B cell (primary cell): Measurements from ENCODE around the gene CTRL. TPM values are rescaled to one million over a fixed set of nuclear protein-coding genes. Genes with fewer than 3 reads are reported as not detected.
"Not testable (repeated sequence)": the region's sequence is repeated elsewhere in the genome, so short reads cannot be mapped to it uniquely, and the experiment has no call there.

Experiments
- ATAC-seq: fragments of 200-7000 bp; cut with Tn5 transposase; one replicate; pipeline ENCODE4 v1.10.0; 2021; ENCODE audit warnings: low read depth, mild to moderate bottlenecking, moderate number of reproducible peaks, moderate library complexity
- CTCF ChIA-PET: fragments of 350-600 bp; sonication (Branson Sonifier 250); formaldehyde crosslinking; loops from one replicate; lab custom pipeline; 2021; ENCODE audit warnings: antibody characterized with exemption, inconsistent platforms; lab: Charles Lee
- POLR2A ChIA-PET: fragments of 350-600 bp; sonication (Branson Sonifier 250); formaldehyde crosslinking; loops from one replicate; lab custom pipeline; 2021; ENCODE audit warnings: antibody characterized with exemption; lab: Charles Lee
- DNase-seq: peaks from one replicate; pipeline ENCODE4 v3.0.0; 2013
- H2AFZ ChIP-seq: 2 replicates; pipeline ENCODE4 v1.6.1; 2012; ENCODE audit warnings: mild to moderate bottlenecking, low read depth, low read length; ENCODE audit not compliant: insufficient read depth, poor library complexity, severe bottlenecking
- H3K27ac ChIP-seq, 2 donors: 1 replicate in 1 of 2; 2 replicates in 1 of 2; pipeline ENCODE4 v1.5.1; 2012 to 2013; ENCODE audit warnings: low read length in 2 of 2, mild to moderate bottlenecking in 2 of 2, moderate library complexity in 1 of 2
- H3K27me3 ChIP-seq, 4 experiments: fragments of 200-600 bp in 1 of 4; sonication (generic) in 1 of 4; replicated peaks in 1 of 4; 1 replicate in 2 of 4; 2 replicates in 2 of 4; pipeline versions ENCODE4 v1.6.1 to v1.7.0; 2013 to 2016; ENCODE audit warnings: low read length in 3 of 4, mild to moderate bottlenecking in 2 of 4, mixed read lengths in 1 of 4, moderate library complexity in 1 of 4; ENCODE audit not compliant: insufficient read depth in 4 of 4, control insufficient read depth in 3 of 4; ENCODE audit errors: control extremely low read depth in 1 of 4
- H3K36me3 ChIP-seq, 2 experiments: replicated peaks in 1 of 2; 1 replicate in 1 of 2; 2 replicates in 1 of 2; pipeline versions ENCODE4 v1.6.1 to v1.7.1; 2013; ENCODE audit warnings: low read length in 1 of 2; ENCODE audit not compliant: insufficient read depth in 2 of 2, control insufficient read depth in 1 of 2; ENCODE audit errors: control extremely low read depth in 1 of 2, extremely low read depth in 1 of 2
- H3K4me1 ChIP-seq, 2 donors: fragments of 200-600 bp in 1 of 2; sonication (generic) in 1 of 2; 1 replicate in 1 of 2; 2 replicates in 1 of 2; pipeline versions ENCODE4 v1.5.1 to v1.6.1; 2013 to 2017; ENCODE audit warnings: low read length in 2 of 2; ENCODE audit not compliant: control insufficient read depth in 2 of 2, insufficient read depth in 2 of 2
- H3K4me2 ChIP-seq: replicated peaks from 2 replicates; pipeline ENCODE3; 2012; ENCODE audit warnings: mild to moderate bottlenecking, low read depth, low read length; ENCODE audit not compliant: poor library complexity, severe bottlenecking
- H3K4me3 ChIP-seq, 5 experiments: fragments of 200-600 bp in 1 of 5; sonication (generic) in 1 of 5; 1 replicate in 3 of 5; 2 replicates in 2 of 5; pipeline versions ENCODE4 v1.5.1 to v1.7.0; 2011 to 2016; ENCODE audit warnings: low read length in 4 of 5, mild to moderate bottlenecking in 4 of 5, low read depth in 2 of 5, control low read depth in 1 of 5, moderate library complexity in 1 of 5; ENCODE audit not compliant: insufficient read depth in 1 of 5; ENCODE audit errors: control extremely low read depth in 1 of 5, extremely low read depth in 1 of 5
- H3K79me2 ChIP-seq: fragments of 200-600 bp; sonication (generic); one replicate; pipeline ENCODE4 v1.6.0; 2016; ENCODE audit warnings: low read length; ENCODE audit not compliant: control insufficient read depth, insufficient read depth
- H3K9ac ChIP-seq: fragments of 200-600 bp; sonication (generic); 2 replicates; pipeline ENCODE4 v1.6.1; 2017; ENCODE audit warnings: mild to moderate bottlenecking, low read length, moderate library complexity
- H3K9me3 ChIP-seq, 3 donors: one replicate each; pipeline versions ENCODE4 v1.6.1 to v1.7.1; 2013; ENCODE audit warnings: low read length in 2 of 3; ENCODE audit not compliant: control insufficient read depth in 2 of 3, insufficient read depth in 1 of 3; ENCODE audit errors: control extremely low read depth in 1 of 3
- H4K20me1 ChIP-seq: 2 replicates; pipeline ENCODE4 v1.6.0; 2012; ENCODE audit warnings: mild to moderate bottlenecking, low read length; ENCODE audit not compliant: insufficient read depth, control insufficient read depth, poor library complexity, severe bottlenecking
- H3K27ac Mint-ChIP-seq: one replicate; pipeline ENCODE4 v1.8.0; 2021; ENCODE audit warnings: mixed read lengths
- H3K27me3 Mint-ChIP-seq: one replicate; pipeline ENCODE4 v1.8.0; 2021; ENCODE audit warnings: mixed read lengths
- H3K4me1 Mint-ChIP-seq: one replicate; pipeline ENCODE4 v1.8.0; 2021; ENCODE audit warnings: mixed read lengths
- H3K4me3 Mint-ChIP-seq: one replicate; pipeline ENCODE4 v1.8.0; 2021; ENCODE audit warnings: mixed read lengths
- H3K9me3 Mint-ChIP-seq: one replicate; pipeline ENCODE4 v1.8.0; 2022; ENCODE audit warnings: mixed read lengths; ENCODE audit not compliant: insufficient read depth
- CTCF ChIP-seq: fragments of 200-600 bp; IDR thresholded peaks from one replicate; pipeline ENCODE4 v1.8.0; 2022; ENCODE audit warnings: antibody characterized with exemption, mild to moderate bottlenecking
- EZH2 ChIP-seq: IDR thresholded peaks from 2 replicates; pipeline ENCODE4 v1.6.1; 2012; ENCODE audit warnings: borderline replicate concordance, low read depth, mild to moderate bottlenecking, moderate library complexity, low read length; ENCODE audit not compliant: insufficient read depth, poor library complexity, severe bottlenecking
- WGBS: methylation state at CpG from one replicate; pipeline ENCODE4 v1.1.5; 2013; ENCODE audit warnings: missing lambda C conversion rate; ENCODE audit not compliant: insufficient coverage; 5-methylcytosine and 5-hydroxymethylcytosine counted together
- intact Hi-C: fragments of 100-400 bp; cut with micrococcal nuclease; formaldehyde crosslinking; loops from one replicate; pipeline ENCODE4 v1.10.0; 2022
- polyA plus RNA-seq: library from polyadenylated mRNA; depleted of rRNA; stranded (reverse); fragments of >200 nt; gene quantifications from 2 replicates; pipeline ENCODE4 v1.2.3, GENCODE V29; 2012
- total RNA-seq, 2 donors: library from RNA; stranded (reverse); fragments of 120-200 nt in 1 of 2; gene quantifications; 1 replicate in 1 of 2; 2 replicates in 1 of 2; pipeline versions ENCODE4 v1.2.3 to v1.2.4, GENCODE V29; 2013 to 2022

Gene CTRL
- total and polyA plus RNA-seq, 2 donors (not counting 1 experiment from before 2014, with no cell fraction given), result 5.8 to 19.0 TPM

GRCh38 chr16:67939507-67940445, 8.1 kb upstream of the CTRL start:
- TF ChIP-seq CTCF (no peak), EZH2 (no peak)
- intact Hi-C loops, result loop anchor here (5.0 kb wide), 2 partner anchors 377 to 447 kb away; partner anchors contain the start of gene CTCF

GRCh38 chr16:67937713-67938112, 6.1 kb upstream of the CTRL start:
- Histone ChIP-seq H3K27ac (peak overlapping the region; percentile 67 to 85), H4K20me1 (peaks cover 37% of the 10 kb centered on the region), H3K79me2 (peaks cover 55% of the 10 kb centered on the region), H3K36me3 (peaks cover 7 to 19% of the 10 kb centered on the region in 2 experiments), H3K4me2 (peak overlapping the region; percentile 91), H3K4me1 (peaks cover 25 to 49% of the 10 kb centered on the region in 2 donors)
- not testable (repeated sequence) for H3K27ac Mint-ChIP-seq, H2AFZ ChIP-seq, H3K9me3 ChIP-seq, H3K4me3 ChIP-seq, H3K9ac ChIP-seq, DNase-seq, H3K9me3 Mint-ChIP-seq, H3K27me3 ChIP-seq, H3K27me3 Mint-ChIP-seq, ATAC-seq
- ChIA-PET CTCF (interaction anchor here (0.6 to 2.6 kb wide), 5 partner anchors 9 to 418 kb away, joined by 3 to 11 read pairs (median 4); partner anchors contain the start of gene SLC12A4), POLR2A (interaction anchor here (0.6 to 0.7 kb wide), 5 partner anchors 32 to 501 kb away, joined by 3 to 10 read pairs (median 5); partner anchors contain the start of genes PRMT7 and SLC7A6OS)
- H3K4me1 Mint-ChIP-seq, result peaks cover 35% of the 10 kb centered on the region
- WGBS, result 100% methylated on average over 2 of the region's 5 CpGs
- intact Hi-C loops, result loop anchor here (2.0 to 5.0 kb wide), 3 partner anchors 55 to 445 kb away; partner anchors contain the start of gene CTCF
- H3K4me3 Mint-ChIP-seq, result peak overlapping the region; percentile 100

More at GRCh38 chr16:67939507-67940445, 8.1 kb upstream of the CTRL start:
- Mint-ChIP-seq H3K4me3 (no peak overlapping the region), H3K9me3 (no peaks in the 10 kb centered on the region), H3K27ac (peak overlapping the region; percentile 74), H3K27me3 (no peaks in the 10 kb centered on the region), H3K4me1 (peaks cover 33% of the 10 kb centered on the region)
- WGBS, result 70% methylated on average over 24 of the region's 33 CpGs
- Histone ChIP-seq H3K9me3 (no peaks in the 10 kb centered on the region), H2AFZ (peak overlapping the region; percentile 36), H3K4me2 (peak overlapping the region; percentile 32), H3K27me3 (no peaks in the 10 kb centered on the region), H3K36me3 (peaks cover 0 to 8% of the 10 kb centered on the region in 2 experiments), H3K9ac (peak overlapping the region; percentile 7), H3K27ac (peak overlapping the region in 1 of 2 donors; percentile 52), H3K4me3 (no peak overlapping the region), H3K79me2 (peaks cover 69% of the 10 kb centered on the region), H3K4me1 (peaks cover 25 to 48% of the 10 kb centered on the region in 2 donors), H4K20me1 (peaks cover 25% of the 10 kb centered on the region)
- ChIA-PET POLR2A (interaction anchor here (0.5 to 1.4 kb wide), 3 partner anchors 24 to 102 kb away, joined by 3 to 4 read pairs (median 4); no protein-coding TSS in a partner anchor), CTCF (interaction anchor here (1.0 to 2.9 kb wide), 7 partner anchors 10 to 124 kb away, joined by 3 to 11 read pairs (median 6); no protein-coding TSS in a partner anchor)
- peak; percentile 63 for DNase-seq
- ATAC-seq, result no peak
